K562 (cell line): ENCODE results near the gene GFM1. TPM values are rescaled to one million over a fixed set of nuclear protein-coding genes. Genes with fewer than 3 reads are reported as not detected.

Experiments
- ATAC-seq: fragments of 200-7000 bp; cut with Tn5 transposase; 3 replicates; pipeline ENCODE4 v1.9.1; 2020; ENCODE audit warnings: moderate library complexity
- BruUV-seq: library from RNA; stranded (reverse); fragments of 400-500 nt; replicated peaks from 2 replicates; lab custom pipeline; 2021; lab: Mats Ljungman, UMichigan
- CTCF ChIA-PET: fragments of 300-600 bp; formaldehyde crosslinking; extraction: SDS; loops from one replicate; lab custom pipeline; 2021; ENCODE audit warnings: low intra/inter-chr PET ratio; lab: Yijun Ruan, JAX
- POLR2A ChIA-PET: fragments of 300-600, 350-650 bp; sonication (Branson Sonifier 250); formaldehyde crosslinking; extraction: SDS; loops from one replicate; lab custom pipeline; 2021; ENCODE audit warnings: antibody characterized with exemption, inconsistent platforms; lab: Yijun Ruan, JAX
- DNase-seq, 4 experiments: peaks; one replicate each; pipeline versions ENCODE4 v3.0.0 to v3.0.0-alpha.2; 2011 to 2018; ENCODE audit warnings: low spot score in 3 of 4, mixed read lengths in 3 of 4; ENCODE audit errors: extremely low read depth in 1 of 4
- FAIRE-seq: peaks from 2 replicates; lab custom pipeline; 2011; peaks lifted over from hg19 to GRCh38; lab: Jason Lieb, UNC
- H2AFZ ChIP-seq: 2 replicates; pipeline ENCODE4 v1.6.0; 2011; ENCODE audit warnings: low read depth, low read length, control low read depth, inconsistent platforms
- H3K27ac ChIP-seq: fragments of 200-600 bp; 3 replicates; pipeline ENCODE4 v1.8.0; 2011; ENCODE audit warnings: low read depth, mild to moderate bottlenecking, control low read depth, inconsistent platforms, low read length, moderate library complexity, mixed read lengths; ENCODE audit errors: extremely low read depth
- H3K27me3 ChIP-seq, 2 experiments: fragments of 300-600 bp in 1 of 2; 2 replicates in 1 of 2; 3 replicates in 1 of 2; pipeline versions ENCODE4 v1.6.0 to v1.8.0; 2011; ENCODE audit warnings: inconsistent platforms in 2 of 2, low read length in 2 of 2, mild to moderate bottlenecking in 1 of 2, mixed read lengths in 1 of 2, moderate library complexity in 1 of 2; ENCODE audit not compliant: control insufficient read depth in 2 of 2, insufficient read depth in 2 of 2
- H3K36me3 ChIP-seq: fragments of 300-600 bp; 3 replicates; pipeline ENCODE4 v1.8.0; 2011; ENCODE audit warnings: mild to moderate bottlenecking, low read length, inconsistent platforms; ENCODE audit not compliant: control insufficient read depth, insufficient read depth
- H3K4me1 ChIP-seq, 2 experiments: fragments of 200-600 bp in 1 of 2; replicated peaks in 1 of 2; 2 replicates in 1 of 2; 3 replicates in 1 of 2; pipeline versions ENCODE4 v1.5.1 to v1.8.0; 2011; ENCODE audit warnings: inconsistent platforms in 2 of 2, low read length in 2 of 2, mild to moderate bottlenecking in 1 of 2, mixed read lengths in 1 of 2, moderate library complexity in 1 of 2; ENCODE audit not compliant: control insufficient read depth in 2 of 2, insufficient read depth in 2 of 2
- H3K4me2 ChIP-seq: 2 replicates; pipeline ENCODE4 v1.6.1; 2011; ENCODE audit warnings: low read length, control low read depth, inconsistent platforms, mixed read lengths; ENCODE audit not compliant: insufficient read depth
- H3K4me3 ChIP-seq: fragments of 200-600 bp; sonication (generic), shearing (Covaris generic); 2 replicates; pipeline ENCODE4 v1.5.1; 2016; ENCODE audit warnings: control low read depth, inconsistent platforms
- H3K79me2 ChIP-seq: fragments of 200-600 bp; 3 replicates; pipeline ENCODE4 v1.8.0; 2011; ENCODE audit warnings: low read length, inconsistent platforms; ENCODE audit not compliant: control insufficient read depth, insufficient read depth
- H3K9ac ChIP-seq, 2 experiments: 2 replicates each; pipeline versions ENCODE4 v1.6.0 to v1.6.1; 2011; ENCODE audit warnings: low read depth in 2 of 2, low read length in 2 of 2, control low read depth in 1 of 2, inconsistent platforms in 1 of 2, mild to moderate bottlenecking in 1 of 2, mixed read lengths in 1 of 2; ENCODE audit not compliant: insufficient read depth in 1 of 2
- H3K9me1 ChIP-seq: one replicate; pipeline ENCODE4 v1.6.0; 2011; ENCODE audit warnings: inconsistent platforms, mild to moderate bottlenecking, low read length, moderate library complexity; ENCODE audit not compliant: control insufficient read depth, insufficient read depth
- H3K9me3 ChIP-seq: replicated peaks from 2 replicates; pipeline ENCODE4 v1.5.1; 2011; ENCODE audit warnings: low read depth, low read length, inconsistent platforms; ENCODE audit not compliant: control insufficient read depth, insufficient read depth
- H4K20me1 ChIP-seq: replicated peaks from 2 replicates; pipeline ENCODE4 v1.6.1; 2011; ENCODE audit warnings: low read length, inconsistent platforms, mixed read lengths; ENCODE audit not compliant: control insufficient read depth, insufficient read depth
- BHLHE40 ChIP-seq: IDR thresholded peaks from 2 replicates; pipeline ENCODE4 v1.6.1; 2011; ENCODE audit warnings: low read length, improper control_type of control experiment
- BRCA1 ChIP-seq, 2 experiments: fragments of 450-650 bp in 1 of 2; sonication (generic) in 1 of 2; formaldehyde crosslinking in 1 of 2; IDR thresholded peaks; 2 replicates each; pipeline versions ENCODE4 v1.5.0 to v1.6.1; 2017 to 2020; ENCODE audit warnings: mild to moderate bottlenecking in 1 of 2, missing genetic modification reagents in 1 of 2
- CSDE1 ChIP-seq, 2 experiments: fragments of 450-650 bp; IDR thresholded peaks; 2 replicates each; pipeline ENCODE4 v1.6.1; 2016; ENCODE audit warnings: mild to moderate bottlenecking in 1 of 2
- DACH1 ChIP-seq: fragments of 450-650 bp; IDR thresholded peaks from 2 replicates; pipeline ENCODE4 v1.6.1; 2018; ENCODE audit not compliant: partially characterized antibody
- JUND ChIP-seq, 2 experiments: IDR thresholded peaks; 2 replicates in 1 of 2; 3 replicates in 1 of 2; pipeline ENCODE4 v1.6.1; 2011; ENCODE audit warnings: borderline replicate concordance in 2 of 2, low read depth in 2 of 2, low read length in 2 of 2, improper control_type of control experiment in 1 of 2, missing biosample characterization in 1 of 2, missing genetic modification characterization in 1 of 2, missing genetic modification reagents in 1 of 2
- L3MBTL2 ChIP-seq: fragments of 450-650 bp; IDR thresholded peaks from 2 replicates; pipeline ENCODE4 v1.6.1; 2016; ENCODE audit warnings: mild to moderate bottlenecking, moderate library complexity
- MEIS2 ChIP-seq: fragments of 450-650 bp; IDR thresholded peaks from 2 replicates; pipeline ENCODE4 v1.6.1; 2014; ENCODE audit warnings: mild to moderate bottlenecking; ENCODE audit not compliant: partially characterized antibody
- MYBL2 ChIP-seq, 2 experiments: fragments of 450-650 bp in 1 of 2; sonication (generic) in 1 of 2; formaldehyde crosslinking in 1 of 2; IDR thresholded peaks; 2 replicates each; pipeline versions ENCODE4 v1.6.1 to v1.8.1; 2017 to 2022; ENCODE audit warnings: borderline replicate concordance in 1 of 2, inconsistent platforms in 1 of 2, low read depth in 1 of 2, mild to moderate bottlenecking in 1 of 2, missing genetic modification reagents in 1 of 2, moderate library complexity in 1 of 2
- NR2C1 ChIP-seq, 2 experiments: fragments of 450-650 bp; IDR thresholded peaks; 2 replicates each; pipeline ENCODE4 v1.6.1; 2017; ENCODE audit warnings: mild to moderate bottlenecking in 2 of 2, antibody characterized with exemption in 1 of 2, inconsistent platforms in 1 of 2, missing compliant biosample characterization in 1 of 2, missing genetic modification characterization in 1 of 2
- OTX1 ChIP-seq: fragments of 450-650 bp; formaldehyde crosslinking; IDR thresholded peaks from 2 replicates; pipeline ENCODE4 v1.4.0; 2022; ENCODE audit warnings: mild to moderate bottlenecking
- PPARD ChIP-seq: fragments of 250-450 bp; sonication (Bioruptor Pico); IDR thresholded peaks from 2 replicates; pipeline ENCODE4 v1.8.0; 2022; ENCODE audit warnings: inconsistent platforms, mild to moderate bottlenecking, moderate library complexity
- SOX6 ChIP-seq: fragments of 450-650 bp; IDR thresholded peaks from 2 replicates; pipeline ENCODE4 v1.6.1; 2014; ENCODE audit warnings: mild to moderate bottlenecking
- SRSF9 ChIP-seq: fragments of 200-400 bp; formaldehyde crosslinking; IDR thresholded peaks from 2 replicates; pipeline ENCODE4 v1.6.1; 2017; ENCODE audit warnings: low read depth, low read length, borderline replicate concordance
- STAT5B ChIP-seq: fragments of 250-450 bp; sonication (Bioruptor Pico); IDR thresholded peaks from 2 replicates; pipeline ENCODE4 v1.8.0; 2021; ENCODE audit warnings: mild to moderate bottlenecking, inconsistent platforms
- TCF3 ChIP-seq: sonication (generic); formaldehyde crosslinking; IDR thresholded peaks from 2 replicates; pipeline ENCODE4 v1.4.0; 2020; ENCODE audit warnings: mild to moderate bottlenecking, missing genetic modification reagents
- TCF7L2 ChIP-seq: fragments of 150-350 bp; IDR thresholded peaks from 2 replicates; pipeline ENCODE4 v1.6.1; 2016; ENCODE audit warnings: low read depth, mild to moderate bottlenecking, low read length, moderate library complexity
- WHSC1 ChIP-seq: IDR thresholded peaks from one replicate; pipeline ENCODE4 v1.6.1; 2012; ENCODE audit warnings: low read length, control low read depth, inconsistent platforms
- YY1 ChIP-seq, 3 experiments: IDR thresholded peaks; 2 replicates each; pipeline ENCODE4 v1.6.1; 2011; ENCODE audit warnings: low read length in 2 of 3, mild to moderate bottlenecking in 2 of 3, moderate library complexity in 2 of 3, borderline replicate concordance in 1 of 3, control low read depth in 1 of 3, low read depth in 1 of 3; ENCODE audit not compliant: insufficient read depth in 3 of 3, insufficient replicate concordance in 2 of 3, control insufficient read depth in 1 of 3, insufficient read length in 1 of 3; ENCODE audit errors: extremely low read depth in 1 of 3
- ZBTB17 ChIP-seq: fragments of 450-650 bp; formaldehyde crosslinking; IDR thresholded peaks from 2 replicates; pipeline ENCODE4 v1.4.0; 2020; ENCODE audit warnings: mild to moderate bottlenecking
- ZNF174 ChIP-seq: fragments of 250-450 bp; sonication (Bioruptor Pico); IDR thresholded peaks from 2 replicates; pipeline ENCODE4 v1.4.0; 2020; ENCODE audit warnings: mild to moderate bottlenecking
- ZNF583 ChIP-seq: fragments of 250-450 bp; sonication (Bioruptor Pico); IDR thresholded peaks from 2 replicates; pipeline ENCODE4 v1.4.0; 2020
- ZNF707 ChIP-seq: fragments of 250-450 bp; sonication (Bioruptor Pico); conservative IDR thresholded peaks from 2 replicates; pipeline ENCODE4 v1.8.0; 2022; ENCODE audit warnings: inconsistent platforms, mild to moderate bottlenecking, moderate library complexity
- WGBS: fragments of 100-300 bp; shearing (Covaris generic); methylation state at CpG from one replicate; pipeline ENCODE4 v1.1.6; 2016; ENCODE audit warnings: low coverage, mixed read lengths; ENCODE audit not compliant: insufficient coverage; ENCODE audit errors: missing lambda C conversion rate; 5-methylcytosine and 5-hydroxymethylcytosine counted together
- in situ Hi-C: fragments of 300-500 bp; cut with MboI; formaldehyde crosslinking; loops from 4 replicates; pipeline ENCODE4 v1.15.0; 2018; ENCODE audit warnings: inconsistent platforms, mixed read lengths
- intact Hi-C: fragments of 100-400 bp; cut with micrococcal nuclease; formaldehyde crosslinking; loops from 2 replicates; pipeline ENCODE4 v1.14.2; 2022
- polyA plus RNA-seq, 8 experiments: library from polyadenylated mRNA; depleted of rRNA in 4 of 8; stranded (reverse) in 5 of 8; unstranded in 3 of 8; fragments of >200 nt; fragmentation: Nextera tagmentation in 2 of 8; fragmentation: Illumina TruSeq in 1 of 8; extraction: Ambion mirVana in 2 of 8; extraction: Trizol in 1 of 8; gene quantifications; 2 replicates each; pipeline versions ENCODE4 v1.2.1 to v1.2.3, GENCODE V29; 2011 to 2014; ENCODE audit warnings: inconsistent platforms in 1 of 8, missing spikeins in 1 of 8
- total RNA-seq, 7 experiments: library from RNA; depleted of rRNA in 6 of 7; stranded (reverse); fragments of >200 nt in 6 of 7; fragmentation: Illumina TruSeq in 2 of 7; extraction: Trizol in 2 of 7; gene quantifications; 2 replicates each; pipeline versions ENCODE4 v1.2.1 to v1.2.3, GENCODE V29; 2011 to 2021; ENCODE audit warnings: low replicate concordance in 1 of 7

Gene GFM1
- total and polyA plus RNA-seq, 9 of the 15 experiments (the other 6 are each of a cell fraction or from before 2014, with no cell fraction given), result 38.9 to 86.7 (median 64.8) TPM

- Histone ChIP-seq H3K4me3 (no peak overlapping the region), H3K27ac (peak overlapping the region; percentile 36; the same call in 2 of the 3 replicates), H3K4me1 (peaks cover 19 to 32% of the 10 kb centered on the region in 2 experiments; a peak in 4 of 5 replicates), H3K9me1 (no peaks in the 10 kb centered on the region), H3K36me3 (peaks cover 45% of the 10 kb centered on the region), H3K9me3 (no peaks in the 10 kb centered on the region), H4K20me1 (no peaks in the 10 kb centered on the region), H2AFZ (peak overlapping the region; percentile 44; the same call in 1 of the 2 replicates), H3K79me2 (no peaks in the 10 kb centered on the region), H3K9ac (peak overlapping the region in 1 of 2 experiments; percentile 0; a peak in 1 of 4 replicates), H3K4me2 (no peak overlapping the region), H3K27me3 (no peaks in the 10 kb centered on the region)
- POLR2A ChIA-PET, result interaction anchor here (1.0 to 1.6 kb wide), 6 partner anchors 9 to 28 kb away, joined by 3 to 8 read pairs (median 3); no protein-coding TSS in a partner anchor
- in situ Hi-C loops, result no loop called here
- no TSS peak for BruUV-seq
- intact Hi-C loops, result no loop called here
- CTCF ChIA-PET, result no interaction called here
- peak; percentile 21; the same call in 1 of the 3 replicates for ATAC-seq
- peak in 1 of 4 experiments; percentile 54 for DNase-seq
- WGBS, result 53% methylated on average over 9 of the region's 9 CpGs
- FAIRE-seq, result peak; percentile 79
- TF ChIP-seq SRSF9 (no peak), TCF7L2 (no peak), WHSC1 (no peak), NR2C1 (IDR thresholded peaks at IDR 0.05) (no peak), NR2C1 (tag; IDR thresholded peaks at IDR 0.05) (0 out of 2 replicates have a peak, but pooled peaks have one; percentile 33), MEIS2 (no peak), JUND (IDR thresholded peaks at IDR 0.05; ENCODE audit: borderline replicate concordance, low read depth, low read length) (no peak), JUND (tag; IDR thresholded peaks at IDR 0.05; ENCODE audit: borderline replicate concordance, low read depth, low read length) (0 out of 3 replicates have a peak, but pooled peaks have one; percentile 16), ZNF174 (CRISPR knock-in tag) (peak; percentile 10; the same call in 1 of the 2 replicates), L3MBTL2 (peak; percentile 62; the same call in 1 of the 2 replicates), OTX1 (CRISPR knock-in tag) (no peak), MYBL2 (IDR thresholded peaks at IDR 0.05; ENCODE audit: low read depth) (0 out of 2 replicates have a peak, but pooled peaks have one; percentile 17), MYBL2 (CRISPR knock-in tag; IDR thresholded peaks at IDR 0.05; ENCODE audit: borderline replicate concordance) (no peak), CSDE1 (IDR thresholded peaks at IDR 0.05) (no peak), TCF3 (CRISPR knock-in tag) (0 out of 2 replicates have a peak, but pooled peaks have one; percentile 8), PPARD (CRISPR knock-in tag) (no peak), STAT5B (no peak), BRCA1 (IDR thresholded peaks at IDR 0.05) (no peak), BRCA1 (CRISPR knock-in tag; IDR thresholded peaks at IDR 0.05) (no peak), BHLHE40 (peak; percentile 89), ZBTB17 (CRISPR knock-in tag) (peak; percentile 72; the same call in 1 of the 2 replicates), SOX6 (no peak), ZNF707 (CRISPR knock-in tag) (no peak), DACH1 (no peak), ZNF583 (peak; percentile 44; the same call in 1 of the 2 replicates), YY1 (IDR thresholded peaks at IDR 0.05; ENCODE audit: borderline replicate concordance in 1 of 3, control insufficient read depth in 1 of 3, extremely low read depth in 1 of 3, insufficient read depth in 3 of 3, insufficient read length in 1 of 3, insufficient replicate concordance in 2 of 3, low read depth in 1 of 3, low read length in 2 of 3) (no peak)
Observed at GRCh38 chr3:158713094-158713499, 68.8 kb downstream of the GFM1 start.
